K562 (cell line): Measurements from ENCODE around the gene RSPH6A. TPM values are rescaled to one million over a fixed set of nuclear protein-coding genes. Genes with fewer than 3 reads are reported as not detected.

Experiments used
- JUNB ChIP-seq: fragments of 450-650 bp; formaldehyde crosslinking; conservative IDR thresholded peaks from 2 replicates; pipeline ENCODE4 v1.4.0; 2020; ENCODE audit warnings: mild to moderate bottlenecking
- KDM1A ChIP-seq, 2 experiments: fragments of 450-650 bp; IDR thresholded peaks; 2 replicates each; pipeline ENCODE4 v1.6.1; 2016; ENCODE audit warnings: mild to moderate bottlenecking in 2 of 2
- MIER1 ChIP-seq: fragments of 450-650 bp; IDR thresholded peaks from 2 replicates; pipeline ENCODE4 v1.6.1; 2016; ENCODE audit warnings: antibody characterized with exemption, mild to moderate bottlenecking, low read depth
- NFIC ChIP-seq: fragments of 450-650 bp; IDR thresholded peaks from 2 replicates; pipeline ENCODE4 v1.6.1; 2017; ENCODE audit warnings: mild to moderate bottlenecking, inconsistent platforms
- NFRKB ChIP-seq: fragments of 450-650 bp; IDR thresholded peaks from 2 replicates; pipeline ENCODE4 v1.6.1; 2016; ENCODE audit warnings: low read depth
- RAD21 ChIP-seq, 2 experiments: fragments of 250-450 bp in 1 of 2; fragments of 450-650 bp in 1 of 2; sonication (Bioruptor Pico) in 1 of 2; formaldehyde crosslinking in 1 of 2; IDR thresholded peaks in 1 of 2; conservative IDR thresholded peaks in 1 of 2; 2 replicates each; pipeline versions ENCODE4 v1.4.0 to v1.8.0; 2020 to 2022; ENCODE audit warnings: mild to moderate bottlenecking in 2 of 2, moderate library complexity in 1 of 2
- SPI1 ChIP-seq: IDR thresholded peaks from 2 replicates; pipeline ENCODE4 v1.6.1; 2011; ENCODE audit warnings: low read depth, low read length, control low read depth, borderline replicate concordance
- STAT5B ChIP-seq: fragments of 250-450 bp; sonication (Bioruptor Pico); IDR thresholded peaks from 2 replicates; pipeline ENCODE4 v1.8.0; 2021; ENCODE audit warnings: mild to moderate bottlenecking, inconsistent platforms
- U2AF2 ChIP-seq: fragments of 200-400 bp; formaldehyde crosslinking; optimal IDR thresholded peaks from 2 replicates; pipeline ENCODE3; 2017; ENCODE audit warnings: low read depth, mild to moderate bottlenecking, low read length
- ZBTB7A ChIP-seq: IDR thresholded peaks from 2 replicates; pipeline ENCODE4 v1.6.1; 2011; ENCODE audit warnings: low read depth, mild to moderate bottlenecking, low read length, moderate library complexity, borderline replicate concordance; ENCODE audit not compliant: control insufficient read depth
- ZNF408 ChIP-seq: fragments of 250-450 bp; sonication (Bioruptor Pico); IDR thresholded peaks from 2 replicates; pipeline ENCODE4 v1.4.0; 2020; ENCODE audit warnings: low read depth, mild to moderate bottlenecking, moderate library complexity
- polyA plus RNA-seq, 8 experiments: library from polyadenylated mRNA; depleted of rRNA in 4 of 8; stranded (reverse) in 5 of 8; unstranded in 3 of 8; fragments of >200 nt; fragmentation: Nextera tagmentation in 2 of 8; fragmentation: Illumina TruSeq in 1 of 8; extraction: Ambion mirVana in 2 of 8; extraction: Trizol in 1 of 8; gene quantifications; 2 replicates each; pipeline versions ENCODE4 v1.2.1 to v1.2.3, GENCODE V29; 2011 to 2014; ENCODE audit warnings: inconsistent platforms in 1 of 8, missing spikeins in 1 of 8
- total RNA-seq, 7 experiments: library from RNA; depleted of rRNA in 6 of 7; stranded (reverse); fragments of >200 nt in 6 of 7; fragmentation: Illumina TruSeq in 2 of 7; extraction: Trizol in 2 of 7; gene quantifications; 2 replicates each; pipeline versions ENCODE4 v1.2.1 to v1.2.3, GENCODE V29; 2011 to 2021; ENCODE audit warnings: low replicate concordance in 1 of 7
- TF ChIP-seq, protein P1 (sequence below), 2 experiments: fragments of 450-650 bp; IDR thresholded peaks; 2 replicates each; pipeline ENCODE4 v1.6.1; 2016; ENCODE audit warnings: mild to moderate bottlenecking in 2 of 2, borderline replicate concordance in 1 of 2, low read depth in 1 of 2, moderate library complexity in 1 of 2
- TF ChIP-seq, protein P2 (sequence below): sonication (generic); formaldehyde crosslinking; IDR thresholded peaks from 2 replicates; pipeline ENCODE4 v1.8.1; 2022; ENCODE audit warnings: missing genetic modification reagents
- TF ChIP-seq, protein P3 (sequence below): fragments of 250-450 bp; sonication (Bioruptor Pico); IDR thresholded peaks from 2 replicates; pipeline ENCODE4 v1.8.0; 2022; ENCODE audit warnings: inconsistent platforms, mild to moderate bottlenecking, moderate library complexity, borderline replicate concordance

RSPH6A gene
- total and polyA plus RNA-seq, 9 of the 15 experiments (the other 6 are each of a cell fraction or from before 2014, with no cell fraction given), result 0.03 to 0.15 (median 0.07) TPM; not detected in 5

DNA sequence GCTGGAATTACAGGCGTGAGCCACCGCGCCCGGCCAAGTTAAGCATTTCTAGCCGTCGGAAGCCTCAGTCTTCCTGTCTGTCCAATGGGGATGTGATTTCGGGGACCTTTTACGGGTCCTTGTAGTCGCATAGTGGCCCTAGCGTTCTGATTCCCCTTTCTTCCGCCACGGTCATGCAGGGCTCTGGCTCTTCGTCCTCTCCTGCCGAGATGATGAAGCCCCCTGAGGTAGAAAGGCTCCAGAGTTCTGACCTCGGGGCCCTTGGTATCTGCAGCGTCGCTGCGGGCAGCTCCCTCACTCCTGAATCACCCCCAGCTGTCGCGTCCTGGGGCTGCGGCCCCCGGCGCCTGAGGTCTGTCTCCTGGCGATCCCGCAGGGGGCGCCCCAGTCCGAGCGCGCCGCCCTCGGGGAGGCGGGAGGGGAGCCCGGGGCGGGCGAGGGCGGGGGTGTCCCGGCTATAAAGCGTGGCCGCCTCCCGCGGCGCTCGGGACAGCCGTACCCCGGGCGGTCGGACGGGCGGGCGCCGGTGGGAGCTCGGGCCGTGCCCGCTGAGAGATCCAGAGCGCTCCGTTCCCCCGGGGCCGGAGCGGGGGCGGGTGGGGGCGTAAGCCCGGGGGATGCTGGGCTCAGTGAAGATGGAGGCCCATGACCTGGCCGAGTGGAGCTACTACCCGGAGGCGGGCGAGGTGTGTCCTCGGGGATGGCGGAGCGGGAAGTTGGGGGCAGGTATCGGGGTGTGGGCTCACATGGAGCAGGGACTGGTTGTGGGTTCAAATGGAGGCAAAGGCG lies 48.9 kb upstream of the RSPH6A start, which contains the start of gene FOXA3 (continued):
- TF ChIP-seq SPI1 (no peak), NFIC (peak; percentile 83), MIER1 (peak; percentile 73; the same call in 1 of the 2 replicates), STAT5B (no peak), ZNF408 (CRISPR knock-in tag) (no peak), U2AF2 (no peak), JUNB (CRISPR knock-in tag) (no peak), NFRKB (0 out of 2 replicates have a peak, but pooled peaks have one; percentile 11), KDM1A (IDR thresholded peaks at IDR 0.05) (peak; percentile 97 to 99), ZBTB7A (peak; percentile 92), RAD21 (CRISPR knock-in tag; conservative IDR thresholded peaks at IDR 0.05 in 1 of 2, IDR thresholded peaks at IDR 0.05 in 1 of 2) (peak; percentile 81 to 89)
- TF ChIP-seq, protein P1, sequence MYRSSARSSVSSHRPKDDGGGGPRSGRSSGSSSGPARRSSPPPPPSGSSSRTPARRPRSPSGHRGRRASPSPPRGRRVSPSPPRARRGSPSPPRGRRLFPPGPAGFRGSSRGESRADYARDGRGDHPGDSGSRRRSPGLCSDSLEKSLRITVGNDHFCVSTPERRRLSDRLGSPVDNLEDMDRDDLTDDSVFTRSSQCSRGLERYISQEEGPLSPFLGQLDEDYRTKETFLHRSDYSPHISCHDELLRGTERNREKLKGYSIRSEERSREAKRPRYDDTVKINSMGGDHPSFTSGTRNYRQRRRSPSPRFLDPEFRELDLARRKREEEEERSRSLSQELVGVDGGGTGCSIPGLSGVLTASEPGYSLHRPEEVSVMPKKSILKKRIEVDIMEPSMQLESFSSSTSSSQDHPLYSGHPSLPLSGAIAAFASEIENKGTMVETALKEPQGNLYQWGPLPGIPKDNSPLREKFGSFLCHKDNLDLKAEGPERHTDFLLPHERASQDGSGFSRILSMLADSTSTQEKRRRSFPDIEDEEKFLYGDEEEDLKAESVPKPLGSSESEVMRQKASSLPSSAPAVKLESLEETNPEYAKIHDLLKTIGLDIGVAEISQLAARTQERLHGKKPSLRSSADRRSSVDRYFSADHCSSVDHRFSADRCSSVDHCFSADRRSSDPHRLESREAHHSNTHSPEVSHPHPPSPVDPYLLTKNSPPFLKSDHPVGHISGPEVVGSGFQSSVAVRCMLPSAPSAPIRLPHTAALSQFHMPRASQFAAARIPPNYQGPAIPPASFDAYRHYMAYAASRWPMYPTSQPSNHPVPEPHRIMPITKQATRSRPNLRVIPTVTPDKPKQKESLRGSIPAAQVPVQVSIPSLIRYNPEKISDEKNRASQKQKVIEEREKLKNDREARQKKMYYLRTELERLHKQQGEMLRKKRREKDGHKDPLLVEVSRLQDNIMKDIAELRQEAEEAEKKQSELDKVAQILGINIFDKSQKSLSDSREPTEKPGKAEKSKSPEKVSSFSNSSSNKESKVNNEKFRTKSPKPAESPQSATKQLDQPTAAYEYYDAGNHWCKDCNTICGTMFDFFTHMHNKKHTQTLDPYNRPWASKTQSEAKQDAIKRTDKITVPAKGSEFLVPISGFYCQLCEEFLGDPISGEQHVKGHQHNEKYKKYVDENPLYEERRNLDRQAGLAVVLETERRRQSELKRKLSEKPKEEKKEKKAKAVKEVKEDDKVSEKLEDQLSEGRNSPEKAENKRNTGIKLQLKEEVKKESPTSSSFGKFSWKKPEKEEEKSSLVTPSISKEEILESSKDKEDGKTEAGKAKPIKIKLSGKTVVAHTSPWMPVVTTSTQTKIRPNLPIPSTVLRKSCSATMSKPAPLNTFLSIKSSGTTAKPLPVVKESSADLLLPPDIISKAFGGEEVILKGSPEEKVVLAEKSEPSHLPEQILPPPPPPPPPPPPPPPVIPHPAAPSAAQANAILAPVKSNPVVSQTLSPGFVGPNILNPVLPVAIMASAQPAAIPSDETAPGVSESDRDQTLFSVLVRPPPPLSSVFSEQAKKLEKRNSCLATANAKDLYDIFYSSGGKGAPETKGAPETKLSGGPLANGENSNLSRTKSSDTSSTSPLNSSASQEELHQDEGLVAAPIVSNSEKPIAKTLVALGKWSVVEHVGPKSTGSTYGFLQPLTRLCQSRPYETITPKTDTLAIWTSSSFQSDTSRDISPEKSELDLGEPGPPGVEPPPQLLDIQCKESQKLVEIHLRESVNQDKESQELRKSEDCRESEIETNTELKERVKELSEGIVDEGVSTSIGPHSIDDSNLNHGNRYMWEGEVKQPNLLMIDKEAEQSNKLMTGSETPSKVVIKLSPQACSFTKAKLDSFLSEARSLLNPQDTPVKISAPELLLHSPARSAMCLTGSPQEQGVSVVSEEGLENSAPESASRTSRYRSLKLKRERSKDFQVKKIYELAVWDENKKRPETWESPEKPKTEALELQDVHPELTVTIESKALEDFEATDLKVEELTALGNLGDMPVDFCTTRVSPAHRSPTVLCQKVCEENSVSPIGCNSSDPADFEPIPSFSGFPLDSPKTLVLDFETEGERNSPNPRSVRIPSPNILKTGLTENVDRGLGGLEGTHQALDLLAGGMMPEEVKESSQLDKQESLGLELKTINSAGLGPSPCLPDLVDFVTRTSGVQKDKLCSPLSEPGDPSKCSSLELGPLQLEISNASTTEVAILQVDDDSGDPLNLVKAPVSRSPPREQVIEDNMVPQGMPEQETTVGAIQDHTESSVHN (IDR thresholded peaks at IDR 0.05; ENCODE audit: borderline replicate concordance in 1 of 2, low read depth in 1 of 2), result no peak
- TF ChIP-seq, protein P2, sequence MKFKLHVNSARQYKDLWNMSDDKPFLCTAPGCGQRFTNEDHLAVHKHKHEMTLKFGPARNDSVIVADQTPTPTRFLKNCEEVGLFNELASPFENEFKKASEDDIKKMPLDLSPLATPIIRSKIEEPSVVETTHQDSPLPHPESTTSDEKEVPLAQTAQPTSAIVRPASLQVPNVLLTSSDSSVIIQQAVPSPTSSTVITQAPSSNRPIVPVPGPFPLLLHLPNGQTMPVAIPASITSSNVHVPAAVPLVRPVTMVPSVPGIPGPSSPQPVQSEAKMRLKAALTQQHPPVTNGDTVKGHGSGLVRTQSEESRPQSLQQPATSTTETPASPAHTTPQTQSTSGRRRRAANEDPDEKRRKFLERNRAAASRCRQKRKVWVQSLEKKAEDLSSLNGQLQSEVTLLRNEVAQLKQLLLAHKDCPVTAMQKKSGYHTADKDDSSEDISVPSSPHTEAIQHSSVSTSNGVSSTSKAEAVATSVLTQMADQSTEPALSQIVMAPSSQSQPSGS, result no peak
- TF ChIP-seq, protein P3, sequence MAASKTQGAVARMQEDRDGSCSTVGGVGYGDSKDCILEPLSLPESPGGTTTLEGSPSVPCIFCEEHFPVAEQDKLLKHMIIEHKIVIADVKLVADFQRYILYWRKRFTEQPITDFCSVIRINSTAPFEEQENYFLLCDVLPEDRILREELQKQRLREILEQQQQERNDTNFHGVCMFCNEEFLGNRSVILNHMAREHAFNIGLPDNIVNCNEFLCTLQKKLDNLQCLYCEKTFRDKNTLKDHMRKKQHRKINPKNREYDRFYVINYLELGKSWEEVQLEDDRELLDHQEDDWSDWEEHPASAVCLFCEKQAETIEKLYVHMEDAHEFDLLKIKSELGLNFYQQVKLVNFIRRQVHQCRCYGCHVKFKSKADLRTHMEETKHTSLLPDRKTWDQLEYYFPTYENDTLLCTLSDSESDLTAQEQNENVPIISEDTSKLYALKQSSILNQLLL (CRISPR knock-in tag), result no peak
